Measurements from ENCODE around the gene P2RY12.
A peak's percentile ranks its signal among the peaks of the same experiment; 100 is the strongest.

The P2RY12 gene

DNA sequence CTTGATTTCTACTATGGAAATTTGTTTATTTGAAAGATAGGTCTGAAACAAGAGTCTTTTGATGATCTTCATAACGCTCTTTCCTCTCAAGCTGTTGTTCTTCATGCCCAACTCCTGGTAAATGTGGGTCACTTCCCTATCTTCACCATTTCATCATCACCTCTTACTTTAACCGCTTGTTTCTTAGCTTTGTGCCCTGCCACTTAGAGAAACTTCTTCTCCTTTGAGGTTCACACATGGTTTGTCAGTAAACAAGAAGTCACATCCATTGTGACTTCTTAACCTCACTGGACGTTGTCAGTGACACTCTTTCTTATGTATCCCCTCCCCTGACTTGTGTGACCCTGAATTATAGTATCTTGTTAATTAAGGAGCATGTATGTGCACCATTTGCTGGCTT, 38.3 kb downstream of the P2RY12 start:
- no peak for DNase-seq (ENCODE audit: low spot score)

DNA sequence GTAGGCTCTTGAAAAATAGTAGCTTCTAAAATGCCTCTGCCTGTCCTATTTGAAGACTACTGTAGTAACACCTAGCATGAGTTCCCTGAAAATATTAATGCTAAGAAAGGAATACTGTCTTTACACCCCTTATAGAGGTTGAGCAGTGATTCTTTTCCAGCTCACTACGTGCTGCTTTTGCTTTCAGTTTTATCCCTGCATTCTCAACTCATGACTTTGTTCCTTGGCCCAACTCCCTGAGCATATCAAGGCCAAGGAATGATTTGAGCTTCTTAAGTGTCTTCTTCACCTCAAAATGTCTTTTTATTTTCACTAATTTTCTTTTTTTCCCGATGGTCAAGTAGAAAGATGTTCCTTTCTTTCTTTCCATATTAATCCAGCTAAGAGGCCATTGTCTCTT, 38.7 kb downstream of the P2RY12 start:
- DNase-seq (ENCODE audit: low spot score): peak; percentile 8

GRCh38 chr3:151331696-151332095, 52.9 kb downstream of the P2RY12 start:
- DNase-seq (ENCODE audit: low spot score): no peak

GRCh38 chr3:151330899-151331298, 53.7 kb downstream of the P2RY12 start:
- no peak for DNase-seq (ENCODE audit: low spot score)

DNA sequence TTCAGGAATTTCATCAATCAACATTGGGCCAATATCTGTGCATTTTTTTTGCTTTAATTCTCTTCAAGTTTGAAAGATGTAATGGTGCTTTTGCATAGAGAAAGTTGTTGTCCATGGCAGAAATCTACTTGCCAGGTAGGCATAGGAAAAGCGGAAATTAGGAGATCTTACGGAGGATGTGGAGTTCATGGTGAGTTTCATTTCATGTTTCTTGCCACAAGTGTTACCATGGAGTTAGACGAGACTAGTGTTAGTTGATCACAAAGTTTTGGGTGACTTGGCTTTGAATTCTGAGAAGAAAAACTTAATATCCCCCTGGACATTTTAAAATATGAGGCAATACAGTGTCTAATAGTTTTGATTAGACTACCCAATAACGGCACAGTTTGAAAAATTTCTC, 54.2 kb downstream of the P2RY12 start:
- no peak for DNase-seq (ENCODE audit: low spot score)

- DNase-seq (ENCODE audit: low spot score): no peak
Observed at GRCh38 chr3:151329363-151329762, 55.2 kb downstream of the P2RY12 start, which contains the start of gene P2RY13. P2RY13 (minus strand) TSS chr3:151329549; CDS start chr3:151329528, 21 bp downstream.

DNA sequence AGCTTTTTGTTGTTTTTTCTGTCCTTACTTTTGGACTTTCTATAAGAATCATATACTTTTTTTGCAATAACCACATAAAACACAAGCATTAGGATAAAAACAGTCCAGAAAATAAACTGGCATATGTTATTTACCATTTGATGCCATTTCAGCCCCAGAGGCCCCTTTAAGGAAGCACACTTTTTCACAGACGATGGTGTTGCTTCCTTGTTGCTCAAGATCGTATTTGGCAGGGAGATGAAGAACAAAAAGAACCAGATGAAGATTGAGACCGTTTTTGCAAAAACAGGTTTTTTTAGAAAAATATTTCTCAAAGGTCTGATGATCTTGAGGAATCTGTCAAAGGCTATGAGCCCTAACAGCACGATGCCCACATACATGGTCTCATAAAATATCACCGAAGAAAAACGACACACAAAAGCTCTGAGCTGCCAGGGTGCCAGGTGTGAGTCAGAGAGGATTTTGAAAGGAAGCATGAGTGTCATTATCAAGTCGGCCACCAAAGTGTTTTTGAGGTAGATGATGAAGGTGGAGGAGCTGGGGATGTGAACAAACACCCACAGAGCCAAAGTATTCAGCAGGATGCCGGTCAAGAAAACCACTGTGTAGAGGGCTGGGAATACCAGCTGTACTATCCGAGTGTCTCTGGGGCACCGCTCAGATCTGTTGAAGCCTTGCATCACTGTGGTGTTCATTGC, 56.1 kb downstream of the P2RY12 start:
- no peak for DNase-seq (ENCODE audit: low spot score)

- DNase-seq (ENCODE audit: low spot score): peak; percentile 26
Observed at GRCh38 chr3:151327571-151328198, 56.9 kb downstream of the P2RY12 start.

DNA sequence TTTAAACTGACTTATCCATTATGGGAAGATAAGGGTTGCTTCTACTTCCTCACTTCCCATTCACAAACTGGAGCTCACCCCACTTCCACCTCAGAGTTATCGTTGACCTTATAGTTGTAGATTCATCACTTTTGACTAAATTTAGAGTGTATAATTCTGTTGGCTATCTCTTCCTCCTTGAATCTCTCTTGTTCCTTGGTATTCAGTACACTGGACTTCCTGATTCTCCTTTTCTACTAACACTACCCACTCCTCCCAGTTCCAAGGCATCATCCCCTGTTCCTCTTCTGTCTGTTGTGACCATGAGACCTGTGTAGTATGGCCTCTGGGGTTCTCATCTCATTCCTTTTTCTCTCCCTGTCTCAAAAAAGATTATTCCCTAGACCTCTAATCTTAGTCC, 62.0 kb downstream of the P2RY12 start:
- DNase-seq (ENCODE audit: low spot score): no peak

- DNase-seq (ENCODE audit: low spot score): no peak
Observed at GRCh38 chr3:151321526-151321925, 63.0 kb downstream of the P2RY12 start.

DNA sequence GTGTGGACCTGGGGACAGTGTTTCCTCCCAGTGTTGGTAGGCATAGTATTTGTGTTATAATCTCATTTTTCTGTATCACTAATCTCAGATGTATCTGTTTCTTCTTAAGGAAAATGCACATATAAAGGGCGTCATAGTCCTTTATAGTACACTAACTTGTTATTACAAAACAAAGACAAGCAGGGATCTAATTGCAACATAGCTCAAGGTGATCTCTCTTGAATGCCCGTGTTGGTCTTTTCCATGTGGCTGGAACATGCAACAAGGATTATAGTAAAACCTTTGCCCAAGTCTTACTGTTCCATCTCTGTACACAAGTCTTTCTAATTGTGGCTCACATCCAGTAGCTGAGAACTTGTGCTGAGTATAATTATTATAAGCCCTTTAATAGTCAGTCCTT, 64.4 kb downstream of the P2RY12 start:
- no peak for DNase-seq (ENCODE audit: low spot score)

DNA sequence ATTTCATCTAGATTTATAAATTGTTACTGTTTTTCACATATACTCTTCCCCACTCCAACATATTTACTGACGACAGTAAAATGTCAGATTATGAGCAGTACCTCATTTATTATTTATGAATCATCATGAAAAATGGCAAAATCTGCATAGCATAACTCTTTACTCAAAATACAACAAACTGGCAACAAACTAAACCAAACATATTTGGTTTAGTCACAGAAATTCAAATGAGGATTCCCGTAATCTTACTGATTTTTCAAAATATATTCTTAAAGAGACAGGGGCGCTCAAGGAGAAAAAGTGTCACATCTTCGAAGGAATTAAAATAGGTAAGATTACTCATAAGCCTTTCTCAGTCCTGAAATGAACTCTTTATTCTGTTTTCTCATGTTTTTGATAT, 64.9 kb downstream of the P2RY12 start:
- no peak for DNase-seq (ENCODE audit: low spot score)

DNA sequence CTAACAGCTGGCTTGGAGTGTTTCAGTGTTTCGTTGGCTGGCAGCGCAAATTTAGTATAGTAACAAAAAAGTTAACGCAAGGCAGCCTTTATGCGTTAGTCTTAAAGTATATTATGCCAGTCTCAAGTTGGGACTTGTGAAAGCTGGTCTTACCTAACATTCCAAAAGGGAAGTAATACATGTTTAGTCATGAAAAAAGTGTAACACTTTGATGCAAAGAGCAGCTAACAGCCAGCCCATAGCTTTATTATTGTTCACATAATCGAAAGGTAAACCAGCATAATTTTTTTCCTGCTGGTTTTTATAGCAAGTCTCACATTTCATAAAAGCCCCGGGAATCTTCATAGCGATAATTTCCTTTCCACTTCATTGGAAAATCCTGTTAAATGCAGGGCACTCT, 65.6 kb downstream of the P2RY12 start:
- no peak for DNase-seq (ENCODE audit: low spot score)

DNA sequence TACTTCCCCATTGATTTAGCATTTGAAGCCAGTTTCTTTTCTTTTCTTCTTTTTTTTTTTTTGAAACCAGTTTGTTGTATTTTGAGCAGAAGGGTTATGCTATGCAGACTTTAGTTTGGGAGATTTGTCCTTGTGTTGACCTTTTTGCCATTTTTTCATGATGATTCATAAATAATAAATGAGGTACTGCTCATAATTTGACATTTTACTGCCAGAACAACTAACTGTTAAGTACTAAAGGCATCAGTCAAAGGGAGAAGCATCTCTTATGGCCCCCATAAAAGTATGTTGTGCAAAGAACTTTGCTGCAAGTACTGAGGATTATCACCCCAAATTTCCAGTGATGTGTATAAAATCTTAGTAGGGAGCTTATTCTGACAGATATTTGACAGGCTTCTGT, 66.2 kb downstream of the P2RY12 start:
- DNase-seq (ENCODE audit: low spot score): no peak

GRCh38 chr3:151316267-151316991, 68.1 kb downstream of the P2RY12 start, which contains the start of gene GPR87:
GPR87 (minus strand) TSS chr3:151316820; CDS start chr3:151300100, 16,720 bp downstream.
- peak; percentile 59 for DNase-seq (ENCODE audit: low spot score)

DNA sequence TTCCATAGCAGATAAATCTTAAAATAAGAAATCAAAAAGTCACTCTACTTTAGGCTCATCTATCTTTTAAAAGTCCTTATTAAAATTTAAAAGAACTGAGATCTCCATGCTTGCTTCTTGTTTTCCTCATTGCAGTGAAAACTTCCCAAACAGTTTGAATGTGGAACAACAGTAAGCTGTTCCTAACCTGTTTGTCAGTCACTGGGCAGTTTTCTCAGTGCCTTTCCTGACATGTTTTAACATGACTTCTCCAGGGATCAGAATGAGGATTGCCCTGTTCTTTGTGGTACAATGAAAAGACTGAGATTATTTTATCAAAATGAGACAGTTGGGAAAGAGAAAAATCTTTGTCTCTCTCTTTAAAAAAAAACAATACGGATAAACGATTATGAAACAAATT, 68.7 kb downstream of the P2RY12 start:
- DNase-seq (ENCODE audit: low spot score): no peak

DNA sequence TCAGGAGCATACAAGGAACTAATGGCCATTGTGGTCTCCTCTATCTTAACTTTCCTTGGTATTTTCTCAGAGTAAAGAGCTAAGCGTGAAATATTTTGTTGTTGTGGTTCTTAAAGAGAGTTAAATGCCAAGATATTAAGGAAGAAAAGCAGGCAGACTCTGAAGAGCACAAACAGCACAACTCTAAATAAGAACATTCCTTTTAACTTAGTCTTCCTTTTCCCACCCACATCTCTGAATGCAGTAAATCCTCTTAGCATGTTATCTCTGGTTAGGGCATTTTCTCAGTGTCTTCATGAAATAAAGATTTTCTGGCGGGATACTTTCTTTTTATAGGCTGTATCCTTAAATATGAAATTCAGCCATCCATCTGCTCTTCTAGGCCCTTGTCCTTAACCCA, 69.4 kb downstream of the P2RY12 start:
- DNase-seq (ENCODE audit: low spot score): no peak

DNA sequence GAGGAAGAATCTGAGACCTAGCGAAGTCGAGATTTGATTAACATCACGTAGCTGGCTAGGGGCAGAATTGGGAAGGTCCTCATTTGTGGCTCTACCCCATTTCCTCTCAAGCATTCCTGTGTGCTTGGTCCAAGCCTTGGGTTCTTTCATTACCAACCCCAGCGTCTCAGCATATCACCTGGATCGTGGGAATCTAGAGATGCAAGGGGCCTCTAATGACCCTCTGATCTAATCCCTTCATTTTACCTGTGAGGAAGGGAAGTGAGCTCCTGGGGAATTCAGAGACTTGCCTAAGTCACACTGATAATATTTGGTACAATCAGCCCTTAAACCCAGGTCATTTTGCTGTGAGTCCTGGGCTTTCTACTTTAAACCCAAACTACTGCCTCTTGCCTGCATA, 70.0 kb downstream of the P2RY12 start:
- no peak for DNase-seq (ENCODE audit: low spot score)

- DNase-seq (ENCODE audit: low spot score): no peak
Observed at GRCh38 chr3:151314137-151314536, 70.4 kb downstream of the P2RY12 start.

GRCh38 chr3:151312972-151313371, 71.6 kb downstream of the P2RY12 start:
- no peak for DNase-seq (ENCODE audit: low spot score)

GRCh38 chr3:151309566-151309965, 75.0 kb downstream of the P2RY12 start:
- no peak for DNase-seq (ENCODE audit: low spot score)

- DNase-seq (ENCODE audit: low spot score): no peak
Observed at GRCh38 chr3:151307583-151308488, 76.7 kb downstream of the P2RY12 start.

All from LoVo (cell line).